ENCODE measurements around the gene RASA2. TPM values are rescaled to one million over a fixed set of nuclear protein-coding genes. Genes with fewer than 3 reads are reported as not detected.
"Not testable (repeated sequence)": the region's sequence is repeated elsewhere in the genome, so short reads cannot be mapped to it uniquely, and the experiment has no call there.

Gene RASA2
- total RNA-seq, 1 experiment from 2014 or later = 2.4 TPM

DNA sequence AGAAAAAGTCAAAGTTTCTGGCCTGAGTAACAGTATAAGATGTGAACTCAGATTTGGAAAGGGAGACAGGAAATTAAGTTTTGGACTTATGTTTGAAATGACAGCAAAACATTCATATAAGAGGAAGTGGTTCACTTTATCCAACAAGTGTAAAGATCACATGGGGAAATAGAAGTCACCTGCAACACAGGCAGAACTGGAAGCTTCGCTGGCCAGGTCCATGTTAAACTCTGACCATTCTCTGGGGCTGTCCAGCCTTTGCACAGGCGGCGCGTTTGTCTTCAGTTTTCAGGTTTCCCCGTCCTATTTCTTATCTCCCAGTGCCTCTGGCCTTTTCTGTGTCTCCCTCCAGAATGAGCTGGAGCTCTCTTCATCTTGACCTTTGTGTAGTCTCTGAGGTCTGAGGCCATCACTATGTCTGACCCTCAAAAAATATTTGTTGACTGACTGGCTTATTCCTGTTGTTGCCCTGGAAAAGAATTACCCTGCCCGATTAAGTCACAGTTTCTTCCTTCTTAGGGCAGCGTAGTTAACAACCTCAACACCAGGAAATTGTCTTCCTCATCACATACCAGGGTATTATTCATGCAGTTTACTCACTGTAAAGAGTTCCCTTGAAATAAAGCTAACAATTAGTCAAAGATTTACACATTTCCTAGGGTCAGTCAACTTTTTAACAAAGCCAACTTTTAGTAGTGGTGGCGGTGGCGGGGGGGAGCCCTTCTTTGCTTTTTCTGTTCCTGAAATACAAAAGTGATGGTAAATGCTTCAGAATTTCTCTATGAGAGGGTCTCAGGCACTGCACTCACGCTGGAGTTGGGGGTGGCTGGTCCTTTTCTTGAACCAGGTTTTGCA is 959 bp upstream of the RASA2 start:
- DNase-seq (ENCODE audit: low read depth) = peak; percentile 74

DNA sequence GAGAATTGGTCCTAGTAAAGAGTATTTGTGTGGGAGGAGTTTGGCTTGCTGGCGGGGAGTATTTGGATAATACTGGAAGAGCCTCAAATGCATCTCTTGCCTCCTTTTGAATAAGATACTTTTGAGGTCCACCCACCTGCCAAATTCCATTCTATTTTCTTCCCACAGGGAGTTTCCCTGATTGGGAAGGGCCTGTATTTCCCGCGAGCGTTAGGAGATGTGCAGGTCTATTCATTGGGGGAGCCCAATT is 406 bp upstream of the RASA2 start:
- in situ Hi-C loops (cut with HindIII; ENCODE audit: low pct_unique_long_range_greater_than_20kb, low sequenced_read_pairs) = no loop called here

More for the DNA sequence above, 959 bp upstream of the RASA2 start:
- in situ Hi-C loops (cut with HindIII; ENCODE audit: low pct_unique_long_range_greater_than_20kb, low sequenced_read_pairs) = no loop called here

DNA sequence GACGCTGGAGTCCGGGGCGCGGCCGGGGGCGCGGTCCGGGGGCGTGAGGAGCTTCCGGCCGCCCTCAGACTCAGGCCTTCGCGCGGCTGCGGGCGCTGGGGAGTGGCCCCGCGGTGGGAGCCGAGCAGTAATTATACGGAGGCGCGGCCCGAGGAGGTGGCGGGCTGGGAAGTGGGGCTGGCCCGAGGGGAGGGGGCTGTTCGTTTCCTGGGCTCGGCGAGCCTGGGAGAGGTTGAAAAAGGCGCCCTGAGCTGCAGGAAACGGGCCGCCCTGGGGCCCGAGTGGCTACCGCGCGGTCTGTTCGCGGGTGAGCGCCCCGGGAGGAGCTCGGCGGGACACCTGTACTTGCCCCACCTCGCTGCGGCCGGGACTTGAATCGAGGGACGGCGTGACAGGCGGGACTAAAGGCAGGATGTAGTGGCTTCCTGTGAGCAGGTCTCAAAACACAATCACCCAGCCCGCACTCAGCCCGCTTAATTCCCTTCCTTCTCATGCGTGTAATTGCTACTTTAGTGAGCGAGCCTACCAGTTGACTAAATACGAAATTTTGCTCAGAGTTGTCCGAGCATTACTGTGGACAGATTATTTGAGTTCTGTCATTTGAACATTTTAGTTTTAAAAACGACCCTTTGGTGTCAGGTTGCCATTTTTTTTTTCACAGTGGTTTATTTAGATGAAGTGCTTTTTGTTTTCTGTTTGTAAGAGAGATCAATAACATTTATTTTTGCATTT is 860 bp downstream of the RASA2 start:
- in situ Hi-C loops (cut with HindIII; ENCODE audit: low pct_unique_long_range_greater_than_20kb, low sequenced_read_pairs) = no loop called here

More for the DNA sequence above, 406 bp upstream of the RASA2 start:
- DNase-seq (ENCODE audit: low read depth) = peak; percentile 75

DNA sequence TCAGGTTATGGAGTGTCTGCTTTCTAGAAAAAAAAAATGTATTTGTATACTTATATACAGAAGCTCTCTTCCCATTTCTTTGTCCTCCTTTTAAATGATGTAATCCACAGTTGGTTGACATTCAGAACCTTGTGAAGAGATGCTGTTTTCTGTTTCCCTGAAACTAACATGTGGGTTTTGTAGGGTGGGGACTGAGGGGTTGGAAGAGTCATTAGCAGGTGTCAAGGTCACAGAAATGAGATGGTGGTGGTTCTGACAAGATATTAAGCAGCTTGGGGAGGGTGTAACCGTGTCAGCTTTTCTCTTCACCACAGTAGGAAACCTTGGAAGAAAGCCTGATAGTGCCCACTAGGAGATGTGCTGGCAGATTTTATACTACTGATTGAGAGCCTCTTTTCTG is 2.4 kb downstream of the RASA2 start:
- in situ Hi-C loops (cut with HindIII; ENCODE audit: low pct_unique_long_range_greater_than_20kb, low sequenced_read_pairs) = no loop called here
- DNase-seq (ENCODE audit: low read depth) = no peak

More for the DNA sequence above, 860 bp downstream of the RASA2 start:
- peak; percentile 75 for DNase-seq (ENCODE audit: low read depth)

DNA sequence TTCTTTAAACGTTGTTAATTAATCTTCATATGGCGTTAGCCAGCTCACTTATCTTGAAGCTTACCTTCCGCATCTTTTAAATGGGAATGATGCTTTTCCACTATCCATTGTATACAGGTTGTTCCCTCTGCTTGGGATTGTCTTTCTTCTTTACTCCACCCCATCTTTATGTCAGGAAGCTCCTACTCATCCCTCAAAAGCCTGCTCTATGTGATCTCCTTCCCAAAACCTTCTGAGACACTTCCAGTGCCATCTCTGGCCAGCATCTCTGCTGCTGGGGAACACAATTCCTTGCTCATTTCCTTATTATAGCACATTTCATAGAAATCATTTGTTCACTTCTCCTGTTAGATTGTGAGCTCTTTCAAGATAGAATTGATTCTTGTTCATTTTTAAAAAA is 4.3 kb downstream of the RASA2 start:
- no peak for DNase-seq (ENCODE audit: low read depth)
- in situ Hi-C loops (cut with HindIII; ENCODE audit: low pct_unique_long_range_greater_than_20kb, low sequenced_read_pairs) = no loop called here

DNA sequence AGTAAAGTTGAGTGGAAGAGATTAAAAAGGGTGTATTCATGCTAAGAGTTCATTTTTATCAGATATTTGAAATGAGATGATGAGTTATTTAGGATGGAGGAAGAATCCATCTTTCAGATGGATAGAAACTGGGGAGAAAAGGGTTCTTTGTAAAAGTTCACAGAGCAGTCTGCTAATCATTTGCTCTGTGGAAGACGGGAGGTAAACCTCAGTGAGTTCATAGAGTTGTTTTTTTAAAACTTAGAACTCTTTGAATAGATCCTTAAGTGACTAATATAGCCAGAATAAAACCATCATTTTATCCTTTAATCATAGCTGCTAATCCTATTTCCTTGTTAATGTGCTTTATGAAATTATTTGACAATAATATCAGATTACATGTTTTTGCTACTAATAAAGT is 5.1 kb downstream of the RASA2 start:
- DNase-seq (ENCODE audit: low read depth) = no peak
- in situ Hi-C loops (cut with HindIII; ENCODE audit: low pct_unique_long_range_greater_than_20kb, low sequenced_read_pairs) = no loop called here

DNA sequence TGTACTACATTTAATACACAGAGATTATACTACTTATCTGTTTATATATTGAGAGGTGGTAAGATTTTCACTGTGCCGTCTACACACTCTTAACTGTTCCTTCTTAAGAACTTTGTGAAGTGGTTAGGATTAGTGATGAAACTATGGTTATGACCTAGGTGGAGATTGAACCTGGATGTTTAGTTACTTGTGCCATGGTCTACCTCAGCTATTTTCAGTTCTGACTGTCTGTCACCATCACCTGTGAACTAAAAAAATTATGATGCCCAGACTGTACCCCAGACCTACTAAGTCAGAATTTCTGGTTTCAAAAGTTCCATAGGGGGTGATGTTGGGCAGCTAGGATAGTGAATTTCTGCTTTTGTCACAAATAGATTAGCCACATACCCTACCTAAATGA is 6.4 kb downstream of the RASA2 start:
- no peak for DNase-seq (ENCODE audit: low read depth)
- in situ Hi-C loops (cut with HindIII; ENCODE audit: low pct_unique_long_range_greater_than_20kb, low sequenced_read_pairs) = no loop called here

DNA sequence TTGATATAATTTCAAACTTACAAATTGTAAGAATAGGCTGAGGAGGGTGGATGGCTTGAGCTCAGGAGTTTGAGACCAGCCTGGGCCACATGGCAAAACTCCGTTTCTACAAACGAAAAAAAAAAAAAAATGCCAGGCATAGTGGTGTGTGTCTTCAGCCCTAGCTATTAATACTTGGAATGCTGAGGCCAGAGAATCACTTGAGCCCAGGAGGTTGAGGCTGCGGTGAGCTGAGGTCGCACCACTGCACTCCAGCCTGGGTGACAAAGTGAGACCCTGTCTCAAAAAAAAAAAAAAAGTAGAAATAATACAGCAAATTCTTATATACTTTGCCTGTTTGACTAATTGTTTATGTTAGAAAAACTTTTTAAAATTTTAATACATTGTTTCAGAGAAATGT is 10.8 kb downstream of the RASA2 start:
- DNase-seq (ENCODE audit: low read depth); in situ Hi-C loops (cut with HindIII; ENCODE audit: low pct_unique_long_range_greater_than_20kb, low sequenced_read_pairs): not testable (repeated sequence)

DNA sequence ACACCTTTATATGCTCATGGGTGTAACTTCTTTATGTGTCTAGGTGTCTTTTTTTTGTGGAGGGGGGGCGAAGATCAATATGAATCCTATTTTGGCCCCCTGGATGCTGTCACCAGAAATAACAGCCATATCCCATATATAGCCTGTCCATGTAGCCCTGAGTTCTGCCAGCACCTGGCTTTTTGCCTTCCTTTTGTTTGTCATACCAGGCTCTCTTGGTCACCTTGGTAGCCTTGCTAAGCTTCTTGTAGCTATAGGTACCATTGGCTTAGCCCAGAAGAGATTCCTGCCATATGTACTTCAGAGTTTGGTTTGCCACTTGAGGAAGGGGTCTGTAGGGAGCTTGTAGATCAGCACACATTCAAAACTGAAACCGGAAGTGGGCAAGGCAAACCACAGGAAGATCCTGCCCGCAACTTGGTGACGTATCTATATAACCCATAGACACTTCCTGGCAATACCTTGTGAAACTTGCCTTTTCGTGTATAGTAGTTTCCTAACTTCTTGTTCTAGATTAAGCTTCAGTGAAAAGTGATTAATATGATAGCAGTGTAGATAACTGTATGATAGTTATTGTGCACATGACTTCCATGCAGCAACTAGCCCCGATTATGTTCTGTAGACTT is 11.9 kb downstream of the RASA2 start:
- DNase-seq (ENCODE audit: low read depth) = no peak
- in situ Hi-C loops (cut with HindIII; ENCODE audit: low pct_unique_long_range_greater_than_20kb, low sequenced_read_pairs) = no loop called here

DNA sequence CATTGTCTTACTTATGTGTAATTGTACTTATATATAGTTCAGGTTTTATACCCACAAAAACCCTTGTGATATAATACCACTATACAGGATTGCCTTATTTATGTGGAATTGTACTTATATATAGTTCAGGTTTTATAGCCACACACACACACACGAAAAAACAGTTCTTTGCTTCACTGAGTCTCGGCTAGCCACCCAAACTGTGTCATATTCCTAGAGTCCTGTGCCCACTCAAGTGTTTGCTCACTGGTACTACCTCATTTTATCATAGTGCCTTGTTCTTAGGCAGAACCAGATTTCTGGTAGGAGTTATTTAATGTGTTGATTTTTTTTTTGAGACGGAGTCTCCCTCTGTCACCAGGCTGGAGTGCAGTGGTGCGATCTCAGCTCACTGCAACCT is 12.5 kb downstream of the RASA2 start:
- in situ Hi-C loops (cut with HindIII; ENCODE audit: low pct_unique_long_range_greater_than_20kb, low sequenced_read_pairs) = no loop called here
- no peak for DNase-seq (ENCODE audit: low read depth)

DNA sequence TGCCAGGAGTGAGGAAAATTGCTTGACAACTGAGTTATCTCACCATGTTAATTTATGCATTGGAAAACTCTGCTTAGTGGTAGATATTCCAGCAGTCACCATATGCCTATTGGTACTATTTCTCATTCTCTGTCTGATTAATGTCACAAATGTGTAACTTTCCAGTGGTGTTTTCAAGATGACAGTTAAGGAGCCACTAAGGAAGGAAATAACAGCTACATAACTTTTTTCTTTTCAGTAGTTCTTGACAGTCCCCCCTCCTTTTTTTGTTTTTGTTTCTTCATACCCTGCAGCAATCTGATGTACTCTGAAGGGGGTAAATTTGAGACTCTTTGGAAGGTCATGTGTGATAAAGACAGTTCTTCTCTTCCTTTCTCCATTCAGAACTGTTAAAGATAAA is 13.1 kb downstream of the RASA2 start:
- DNase-seq (ENCODE audit: low read depth) = no peak
- in situ Hi-C loops (cut with HindIII; ENCODE audit: low pct_unique_long_range_greater_than_20kb, low sequenced_read_pairs) = no loop called here

DNA sequence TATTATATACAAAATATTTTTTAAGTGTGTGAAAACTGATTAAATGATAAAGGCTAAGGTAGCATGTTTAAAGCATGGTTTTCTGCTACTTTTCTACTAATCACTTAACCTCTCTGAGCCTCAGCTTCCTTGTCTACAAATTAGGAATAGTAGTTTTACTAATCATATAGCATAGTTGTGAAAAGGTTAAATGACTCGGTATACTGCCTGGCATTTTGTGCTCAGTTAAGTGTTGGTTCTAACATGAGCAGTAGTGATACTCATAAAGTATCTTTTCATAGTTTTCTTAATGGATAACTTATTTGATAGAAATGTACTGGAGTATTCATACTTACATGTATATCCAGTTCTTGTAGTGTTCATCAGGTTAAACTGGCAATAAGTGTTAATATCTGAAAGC is 13.6 kb downstream of the RASA2 start:
- in situ Hi-C loops (cut with HindIII; ENCODE audit: low pct_unique_long_range_greater_than_20kb, low sequenced_read_pairs) = no loop called here
- DNase-seq (ENCODE audit: low read depth) = no peak

DNA sequence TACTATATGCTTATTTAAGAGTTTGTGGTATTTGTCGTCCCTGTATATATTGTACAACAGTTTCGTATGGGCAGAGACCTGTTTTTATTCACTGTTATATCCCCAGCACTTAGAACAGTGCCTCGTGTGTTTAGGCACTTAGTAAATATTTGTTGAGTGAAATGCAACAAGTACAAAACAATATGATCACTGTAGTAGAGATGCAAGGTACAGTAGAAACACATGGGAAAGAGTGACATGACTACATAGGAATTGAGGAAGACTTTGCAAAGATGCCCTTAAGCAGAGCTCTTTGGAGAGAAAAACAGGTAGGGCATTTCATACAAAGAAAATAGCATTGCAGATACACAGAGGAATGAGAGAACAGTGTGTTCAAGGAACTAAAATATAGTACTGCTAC is 18.3 kb downstream of the RASA2 start:
- in situ Hi-C loops (cut with HindIII; ENCODE audit: low pct_unique_long_range_greater_than_20kb, low sequenced_read_pairs) = no loop called here
- no peak for DNase-seq (ENCODE audit: low read depth)

DNA sequence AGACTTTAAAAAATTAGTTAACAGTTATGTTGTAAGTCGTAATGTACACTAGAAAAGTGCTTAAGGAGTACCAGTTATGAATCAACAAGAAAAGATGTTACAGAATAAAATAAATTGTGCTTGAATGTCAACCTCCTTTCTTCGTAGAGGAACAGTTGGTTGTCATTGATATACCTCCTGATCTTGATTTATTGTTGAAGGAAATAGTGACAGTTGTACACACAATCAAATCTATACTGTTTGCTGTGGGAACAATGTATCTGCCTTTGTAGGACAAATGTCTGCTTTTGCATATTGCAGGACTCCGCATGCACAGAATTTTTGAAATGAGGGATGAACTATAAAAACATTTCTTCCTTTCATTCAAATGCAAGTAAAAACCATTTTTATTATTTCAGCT is 19.2 kb downstream of the RASA2 start:
- in situ Hi-C loops (cut with HindIII; ENCODE audit: low pct_unique_long_range_greater_than_20kb, low sequenced_read_pairs) = no loop called here
- no peak for DNase-seq (ENCODE audit: low read depth)

DNA sequence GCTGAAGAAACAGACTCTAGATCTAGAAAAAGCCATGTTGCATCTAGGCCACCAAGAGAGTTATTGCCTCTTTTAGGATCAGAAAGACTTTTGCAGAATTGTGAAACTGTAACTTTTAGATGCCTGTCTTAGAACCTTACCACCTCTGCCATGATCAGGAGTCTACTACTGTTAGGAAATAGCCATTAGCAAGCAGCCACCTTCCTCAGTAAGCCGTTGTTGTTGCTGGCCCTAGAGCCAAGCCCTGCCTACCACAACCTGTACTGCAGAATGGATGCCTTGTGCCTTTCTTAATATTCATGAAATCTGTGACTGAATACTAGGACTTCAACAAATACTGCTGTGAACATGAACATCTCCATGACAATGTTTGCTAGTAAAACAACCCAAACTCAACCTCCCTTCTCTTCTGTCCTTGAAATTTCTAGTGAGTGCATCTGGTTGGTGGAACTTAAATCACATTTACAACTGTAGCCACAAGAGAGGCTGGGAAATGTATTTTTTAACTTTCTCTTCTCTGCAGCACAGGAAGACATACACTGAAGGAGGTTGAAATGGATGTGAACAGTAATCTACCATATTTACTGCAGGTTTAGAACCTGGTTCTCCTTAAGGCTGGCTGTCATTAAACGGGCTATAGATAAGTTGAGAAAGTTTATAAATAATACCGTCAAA is 20.7 kb downstream of the RASA2 start:
- DNase-seq (ENCODE audit: low read depth) = no peak
- in situ Hi-C loops (cut with HindIII; ENCODE audit: low pct_unique_long_range_greater_than_20kb, low sequenced_read_pairs) = no loop called here

DNA sequence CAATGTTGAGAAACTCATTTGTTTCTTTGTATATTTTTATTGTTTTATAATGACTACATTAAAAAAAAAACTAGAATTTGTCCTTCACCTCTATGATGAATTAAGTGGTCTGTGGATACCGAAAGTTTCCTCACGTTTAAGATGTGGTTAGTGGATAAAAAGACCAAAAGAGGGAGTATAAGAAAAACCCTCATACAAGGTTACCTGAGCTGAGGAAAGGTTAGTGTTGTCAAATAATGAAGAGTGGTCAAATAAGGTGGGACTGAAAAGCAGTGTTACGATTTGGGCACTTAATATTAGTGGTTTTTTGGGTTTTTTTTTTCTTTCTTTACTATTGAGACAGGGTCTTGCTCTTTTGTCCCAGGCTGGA is 21.2 kb downstream of the RASA2 start:
- no peak for DNase-seq (ENCODE audit: low read depth)
- in situ Hi-C loops (cut with HindIII; ENCODE audit: low pct_unique_long_range_greater_than_20kb, low sequenced_read_pairs) = no loop called here

DNA sequence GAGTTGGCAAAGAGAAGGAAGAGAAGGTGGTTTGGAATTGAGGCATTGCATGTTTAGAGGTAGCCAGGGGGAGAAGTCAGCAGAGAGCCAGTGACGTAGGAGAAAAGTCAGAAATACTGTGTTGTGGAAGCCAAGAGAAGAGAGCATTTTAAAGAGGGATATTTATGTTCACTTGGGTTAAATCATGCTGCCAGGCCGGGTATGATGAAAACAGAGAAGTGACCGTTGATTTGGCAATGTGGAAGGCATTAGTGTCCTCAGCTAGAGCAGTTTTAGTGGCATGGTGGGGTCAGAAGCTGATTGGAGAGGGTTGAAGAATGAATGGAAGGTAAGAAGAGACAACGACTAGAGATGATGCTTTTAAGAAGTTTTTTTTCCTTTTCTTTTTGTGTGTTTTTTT is 24.5 kb downstream of the RASA2 start:
- in situ Hi-C loops (cut with HindIII; ENCODE audit: low pct_unique_long_range_greater_than_20kb, low sequenced_read_pairs) = no loop called here
- no peak for DNase-seq (ENCODE audit: low read depth)

DNA sequence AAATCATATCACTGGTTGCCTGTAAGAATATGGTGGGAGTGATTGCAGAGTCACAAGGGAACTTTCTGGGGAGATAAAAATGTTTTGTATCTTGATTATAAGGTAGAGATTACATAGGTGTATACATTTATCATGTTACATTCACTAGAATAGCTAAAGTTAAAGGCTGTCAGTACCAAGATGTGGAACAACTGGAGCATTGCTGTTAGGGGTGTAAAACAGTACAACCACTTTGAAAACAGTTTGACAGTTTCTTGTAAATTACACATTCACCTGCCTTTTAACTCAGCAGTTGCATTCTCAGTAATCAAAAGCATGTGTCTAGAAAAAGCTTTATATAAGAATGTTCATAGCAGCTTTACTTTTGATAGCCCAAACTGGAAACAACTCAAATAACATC is 27.6 kb downstream of the RASA2 start:
- in situ Hi-C loops (cut with HindIII; ENCODE audit: low pct_unique_long_range_greater_than_20kb, low sequenced_read_pairs) = no loop called here
- no peak for DNase-seq (ENCODE audit: low read depth)

DNA sequence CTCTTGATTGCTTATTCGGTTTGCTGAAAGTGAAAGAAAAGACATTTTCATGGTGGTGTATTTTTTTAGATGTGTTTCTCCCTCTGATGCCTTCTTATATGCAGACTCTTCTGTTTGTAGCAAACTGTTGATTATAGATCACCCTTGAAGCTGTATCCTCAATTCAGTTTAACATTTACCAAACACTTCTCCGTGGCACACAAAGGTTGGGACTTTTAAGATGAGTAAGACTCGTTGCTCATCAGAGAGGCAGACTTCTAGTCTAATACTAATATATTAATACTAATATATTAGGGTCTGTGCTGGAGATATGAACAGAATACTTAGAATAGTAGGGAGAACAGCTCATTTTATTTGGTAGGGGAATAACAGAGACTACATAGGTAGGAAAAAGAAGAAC is 32.8 kb downstream of the RASA2 start:
- no peak for DNase-seq (ENCODE audit: low read depth)
- in situ Hi-C loops (cut with HindIII; ENCODE audit: low pct_unique_long_range_greater_than_20kb, low sequenced_read_pairs) = no loop called here
